MCF 10A (cell line): ENCODE data around the gene LRPAP1. TPM values are rescaled to one million over a fixed set of nuclear protein-coding genes. Genes with fewer than 3 reads are reported as not detected.

Source experiments
- BruUV-seq: library from RNA; stranded (reverse); fragments of 400-500 nt; replicated peaks from 2 replicates; lab custom pipeline; 2021; lab: Mats Ljungman, UMichigan
- CTCF ChIA-PET: fragments of 300-600 bp; sonication (Branson Sonifier 250); formaldehyde crosslinking; extraction: SDS; loops from one replicate; lab custom pipeline; 2021; ENCODE audit warnings: antibody characterized with exemption, inconsistent platforms; lab: Yijun Ruan, JAX
- POLR2A ChIA-PET: fragments of 300-600, 350-650 bp; sonication (Branson Sonifier 250); formaldehyde crosslinking; extraction: SDS; loops from one replicate; lab custom pipeline; 2020; ENCODE audit warnings: antibody characterized with exemption, inconsistent platforms; lab: Yijun Ruan, JAX
- DNase-seq: peaks from one replicate; pipeline ENCODE4 v3.0.0-alpha.2; 2018; ENCODE audit not compliant: unreplicated experiment
- H3K27ac Mint-ChIP-seq: one replicate; pipeline ENCODE4 v1.8.0; 2022; ENCODE audit warnings: mild to moderate bottlenecking, low read depth, mixed read lengths; ENCODE audit not compliant: unreplicated experiment
- H3K27me3 Mint-ChIP-seq: one replicate; pipeline ENCODE4 v1.8.0; 2022; ENCODE audit warnings: mixed read lengths; ENCODE audit not compliant: insufficient read depth, unreplicated experiment
- H3K36me3 Mint-ChIP-seq: one replicate; pipeline ENCODE4 v1.8.0; 2022; ENCODE audit warnings: mild to moderate bottlenecking, moderate library complexity, mixed read lengths; ENCODE audit not compliant: insufficient read depth, unreplicated experiment
- H3K4me1 Mint-ChIP-seq: one replicate; pipeline ENCODE4 v1.8.0; 2022; ENCODE audit warnings: mixed read lengths; ENCODE audit not compliant: insufficient read depth, unreplicated experiment
- H3K4me3 Mint-ChIP-seq: one replicate; pipeline ENCODE4 v1.8.0; 2022; ENCODE audit warnings: mild to moderate bottlenecking, moderate library complexity, mixed read lengths; ENCODE audit not compliant: unreplicated experiment
- H3K9me3 Mint-ChIP-seq: one replicate; pipeline ENCODE4 v1.8.0; 2022; ENCODE audit warnings: mixed read lengths; ENCODE audit not compliant: unreplicated experiment
- CTCF ChIP-seq: fragments of 200-600 bp; IDR thresholded peaks from one replicate; pipeline ENCODE4 v1.8.0; 2022; ENCODE audit warnings: antibody characterized with exemption, mild to moderate bottlenecking; ENCODE audit not compliant: unreplicated experiment
- intact Hi-C: fragments of 100-400 bp; cut with micrococcal nuclease; formaldehyde crosslinking; loops from 2 replicates; pipeline ENCODE4 v1.14.1; 2022
- total RNA-seq: library from RNA; stranded (reverse); gene quantifications from 2 replicates; pipeline ENCODE4 v1.2.3, GENCODE V29; 2022

The LRPAP1 gene
- total RNA-seq, 1 experiment from 2014 or later, result 93.6 TPM

- POLR2A ChIA-PET, result no interaction called here
- no peaks in the 10 kb centered on the region for H3K27me3 Mint-ChIP-seq
- no peak for TF ChIP-seq CTCF
- intact Hi-C loops, result no loop called here
- no peaks in the 10 kb centered on the region for H3K9me3 Mint-ChIP-seq
- peaks cover 17% of the 10 kb centered on the region for H3K4me1 Mint-ChIP-seq
- H3K27ac Mint-ChIP-seq, result no peak overlapping the region
- H3K36me3 Mint-ChIP-seq, result peaks cover 30% of the 10 kb centered on the region
- no TSS peak for BruUV-seq
- CTCF ChIA-PET, result no interaction called here
- no peak overlapping the region for H3K4me3 Mint-ChIP-seq
- DNase-seq, result no peak
Measured at GRCh38 chr4:3527914-3528876, 4.0 kb downstream of the LRPAP1 start.

- Mint-ChIP-seq H3K36me3 (peaks cover 31% of the 10 kb centered on the region), H3K4me1 (peaks cover 17% of the 10 kb centered on the region), H3K27ac (no peak overlapping the region), H3K27me3 (no peaks in the 10 kb centered on the region), H3K4me3 (no peak overlapping the region), H3K9me3 (no peaks in the 10 kb centered on the region)
- POLR2A ChIA-PET, result no interaction called here
- DNase-seq, result no peak
- no peak for TF ChIP-seq CTCF
- CTCF ChIA-PET, result no interaction called here
- intact Hi-C loops, result no loop called here
- BruUV-seq, result no TSS peak
Measured at GRCh38 chr4:3527101-3527913, 4.9 kb downstream of the LRPAP1 start.

GRCh38 chr4:3526456-3526855 lies 5.8 kb downstream of the LRPAP1 start:
- Mint-ChIP-seq H3K27ac (no peak overlapping the region), H3K36me3 (peaks cover 39% of the 10 kb centered on the region), H3K9me3 (no peaks in the 10 kb centered on the region), H3K4me3 (no peak overlapping the region), H3K27me3 (no peaks in the 10 kb centered on the region), H3K4me1 (peaks cover 15% of the 10 kb centered on the region)
- DNase-seq, result no peak
- intact Hi-C loops, result no loop called here
- BruUV-seq, result no TSS peak
- CTCF ChIA-PET, result no interaction called here
- POLR2A ChIA-PET, result no interaction called here
- no peak for TF ChIP-seq CTCF
